ENCODE results near the gene PTTG1IP2.

DNA sequence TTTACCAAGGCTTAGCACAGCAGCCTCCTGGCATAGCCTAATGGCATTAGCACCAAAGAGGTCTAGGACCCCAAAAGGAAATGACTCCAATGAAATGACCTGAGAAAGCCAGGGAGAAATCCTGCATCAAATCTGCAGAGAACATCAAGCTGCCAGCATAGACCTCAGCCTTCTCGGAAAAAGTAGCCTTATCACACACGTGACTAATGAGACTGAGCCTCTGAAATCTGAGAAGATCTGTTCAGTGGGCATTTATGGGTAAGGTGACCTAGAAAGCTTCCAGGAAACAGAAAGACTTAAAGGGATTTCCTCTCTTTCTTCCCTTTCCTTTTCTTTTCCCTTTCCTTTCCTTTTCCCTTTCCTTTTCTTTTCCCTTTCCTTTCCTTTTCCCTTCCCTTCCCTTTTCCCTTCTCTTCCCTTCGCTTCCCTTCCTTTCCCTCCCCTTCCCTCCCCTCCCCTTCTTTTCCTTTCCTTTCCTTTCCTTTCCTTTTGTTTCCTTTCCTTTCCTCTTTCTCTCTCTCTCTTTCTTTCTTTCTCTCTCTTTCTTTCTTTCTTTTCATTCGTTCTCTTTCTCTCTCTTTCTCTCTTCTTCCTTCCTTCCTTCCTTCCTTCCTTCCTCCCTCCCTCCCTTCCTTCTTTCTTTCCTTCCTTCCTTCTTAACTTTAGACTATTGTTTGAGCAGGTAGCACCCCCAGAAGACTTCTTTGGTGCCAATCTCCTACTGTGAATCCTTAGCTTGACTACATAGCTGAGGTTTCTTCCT, 23.1 kb upstream of the PTTG1IP2 start:
- TF ChIP-seq POLR2A (IDR thresholded peaks at IDR 0.05): no peak
- TF ChIP-seq, protein P1, sequence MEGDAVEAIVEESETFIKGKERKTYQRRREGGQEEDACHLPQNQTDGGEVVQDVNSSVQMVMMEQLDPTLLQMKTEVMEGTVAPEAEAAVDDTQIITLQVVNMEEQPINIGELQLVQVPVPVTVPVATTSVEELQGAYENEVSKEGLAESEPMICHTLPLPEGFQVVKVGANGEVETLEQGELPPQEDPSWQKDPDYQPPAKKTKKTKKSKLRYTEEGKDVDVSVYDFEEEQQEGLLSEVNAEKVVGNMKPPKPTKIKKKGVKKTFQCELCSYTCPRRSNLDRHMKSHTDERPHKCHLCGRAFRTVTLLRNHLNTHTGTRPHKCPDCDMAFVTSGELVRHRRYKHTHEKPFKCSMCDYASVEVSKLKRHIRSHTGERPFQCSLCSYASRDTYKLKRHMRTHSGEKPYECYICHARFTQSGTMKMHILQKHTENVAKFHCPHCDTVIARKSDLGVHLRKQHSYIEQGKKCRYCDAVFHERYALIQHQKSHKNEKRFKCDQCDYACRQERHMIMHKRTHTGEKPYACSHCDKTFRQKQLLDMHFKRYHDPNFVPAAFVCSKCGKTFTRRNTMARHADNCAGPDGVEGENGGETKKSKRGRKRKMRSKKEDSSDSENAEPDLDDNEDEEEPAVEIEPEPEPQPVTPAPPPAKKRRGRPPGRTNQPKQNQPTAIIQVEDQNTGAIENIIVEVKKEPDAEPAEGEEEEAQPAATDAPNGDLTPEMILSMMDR (IDR thresholded peaks at IDR 0.05): no peak

Data from tibial nerve (tissue), 3 donors.